Activated CD4-positive, alpha-beta T cell treated with anti-CD3 and anti-CD28 coated beads, Interleukin-2, amount 50 U/mL, for 24 hours (primary cell): ENCODE measurements around the gene ZNF280B.
"Not testable (repeated sequence)": the region's sequence is repeated elsewhere in the genome, so short reads cannot be mapped to it uniquely, and the experiment has no call there.

Source experiments
- DNase-seq, 2 donors: peaks; one replicate each; pipeline ENCODE4 v3.0.0-alpha.2; 2020; ENCODE audit warnings: low read depth in 1 of 2, low spot score in 1 of 2

Gene ZNF280B

DNA sequence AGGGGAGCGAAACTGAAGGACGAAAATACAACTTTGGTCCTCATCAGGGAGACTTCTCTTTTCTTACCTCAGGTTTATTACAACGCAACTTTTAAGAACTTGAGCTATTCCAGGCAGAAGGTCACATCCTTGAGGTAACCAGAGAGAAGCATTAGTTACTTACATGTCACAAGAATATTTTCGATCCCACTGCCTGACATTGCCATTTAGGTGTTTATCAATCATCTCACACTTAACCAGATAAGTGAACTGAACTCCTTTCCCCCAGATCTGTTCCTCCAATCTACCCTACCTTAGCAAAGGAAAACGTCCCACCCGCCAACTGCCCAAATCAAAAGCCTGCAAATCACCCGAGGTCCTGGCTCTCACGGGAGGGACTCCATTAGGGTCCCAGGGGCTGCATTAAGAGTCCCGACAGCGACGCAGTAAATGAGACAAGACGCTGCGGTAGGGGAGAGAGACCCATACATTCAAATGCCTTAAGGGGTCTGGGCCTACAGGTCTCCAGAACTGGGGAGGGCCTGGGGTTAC lies 734 bp downstream of the ZNF280B start:
- DNase-seq, result no peak

DNA sequence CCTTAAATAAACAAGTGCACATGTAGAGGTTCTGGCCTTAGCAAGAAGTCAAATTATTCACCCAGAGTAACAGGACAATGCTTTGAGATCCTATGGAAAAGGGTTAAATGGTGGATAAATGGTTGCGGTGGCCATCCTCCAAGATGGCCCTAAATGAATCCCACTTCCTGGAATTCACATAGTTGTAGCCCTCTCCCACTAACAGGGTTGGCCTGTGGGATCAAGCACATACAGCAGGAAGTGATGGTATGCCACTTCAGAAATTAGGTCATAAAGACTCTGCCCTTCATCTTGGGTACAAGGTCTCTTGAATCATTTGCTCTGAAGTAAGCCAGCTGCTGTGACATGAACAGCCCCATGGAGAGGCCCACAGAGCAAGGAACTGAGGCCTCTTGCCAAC lies 1.8 kb downstream of the ZNF280B start:
- no peak for DNase-seq

DNA sequence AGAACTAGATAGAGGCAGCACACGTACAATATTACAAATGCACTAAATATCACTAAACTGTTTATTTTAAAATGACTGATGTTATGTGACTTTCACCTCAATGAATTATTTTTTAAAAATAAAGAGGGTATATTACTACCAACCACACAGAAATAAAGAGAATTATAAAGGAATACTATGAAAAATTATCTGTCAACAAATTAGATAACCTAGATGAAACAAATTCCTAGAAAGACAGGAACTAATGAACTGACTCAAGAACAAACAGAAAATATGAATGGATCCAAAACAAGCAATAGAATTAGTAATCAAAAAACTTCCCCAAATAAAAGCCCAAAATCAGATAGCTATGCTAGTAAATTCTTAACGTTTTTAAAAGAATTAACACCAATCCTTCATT lies 10.3 kb downstream of the ZNF280B start:
- no peak for DNase-seq

DNA sequence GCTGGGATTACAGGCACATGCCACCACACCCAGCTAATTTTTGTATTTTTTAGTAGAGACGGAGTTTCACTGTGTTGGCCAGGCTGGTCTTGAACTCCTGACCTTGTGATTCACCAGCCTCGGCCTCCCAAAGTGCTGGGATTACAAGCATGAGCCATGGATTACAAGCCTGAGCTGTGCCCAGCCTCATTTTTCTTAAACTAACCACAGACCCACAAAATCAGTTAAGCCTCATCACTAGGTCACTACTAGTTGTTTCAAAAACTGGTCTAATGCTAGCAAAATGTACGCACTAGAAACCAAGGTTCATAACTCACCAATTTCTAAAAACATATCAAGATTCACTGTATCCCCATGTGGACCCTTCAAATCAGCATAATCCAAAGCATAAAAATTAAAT lies 17.0 kb downstream of the ZNF280B start:
- DNase-seq, result not testable (repeated sequence)

DNA sequence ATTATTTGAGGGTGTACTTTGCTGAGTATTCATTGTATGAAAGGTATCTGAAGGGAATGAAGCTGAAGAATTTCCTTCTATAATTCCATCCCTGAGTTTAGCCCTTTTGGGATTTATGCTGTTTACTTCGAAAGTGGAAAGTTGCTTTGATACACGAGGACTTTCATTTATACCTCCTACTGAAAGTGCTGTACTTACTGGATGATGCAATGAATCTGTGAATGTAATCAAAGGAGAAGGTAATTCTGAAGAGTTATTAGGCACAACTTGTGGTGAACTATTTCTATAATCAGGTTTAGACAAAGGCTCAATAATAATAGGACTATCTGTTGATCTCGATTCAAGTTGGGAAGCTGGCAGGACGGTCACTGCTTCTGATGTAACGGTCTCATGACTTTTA lies 19.8 kb downstream of the ZNF280B start:
- DNase-seq, result no peak

DNA sequence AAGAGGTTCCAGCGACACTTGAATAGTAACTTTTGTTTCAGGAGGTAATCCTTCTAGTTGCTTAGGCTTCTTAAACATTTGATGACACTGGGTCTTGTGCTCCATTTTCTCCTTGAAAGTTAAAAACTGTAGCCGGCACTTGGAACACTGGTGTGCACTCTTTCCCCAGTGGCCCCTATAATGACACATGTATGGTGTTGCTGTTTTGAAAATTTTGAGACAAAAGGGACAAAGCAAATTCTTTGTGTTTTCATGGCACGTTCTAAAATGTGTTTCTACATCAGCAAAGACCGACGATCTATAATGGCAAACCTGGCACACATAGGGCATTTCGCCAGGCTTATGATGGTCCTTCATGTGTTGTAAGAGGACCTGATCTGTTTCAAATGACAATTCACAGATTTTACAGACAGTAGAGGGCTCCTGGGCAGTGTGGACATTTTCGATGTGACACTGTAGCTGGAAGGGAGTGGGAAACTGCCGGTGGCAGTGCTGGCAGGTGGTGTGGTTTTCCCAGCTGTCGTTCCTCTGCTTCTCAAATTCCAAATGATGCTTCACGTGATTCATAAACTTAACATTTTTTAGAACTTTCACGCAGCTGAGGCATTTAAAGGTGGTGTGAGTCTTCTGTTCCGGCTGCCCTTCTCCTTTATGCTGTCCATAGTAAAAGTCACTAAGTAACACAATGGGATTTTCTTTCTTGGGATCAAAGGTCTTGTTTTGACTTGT lies 20.5 kb downstream of the ZNF280B start:
- no peak for DNase-seq

DNA sequence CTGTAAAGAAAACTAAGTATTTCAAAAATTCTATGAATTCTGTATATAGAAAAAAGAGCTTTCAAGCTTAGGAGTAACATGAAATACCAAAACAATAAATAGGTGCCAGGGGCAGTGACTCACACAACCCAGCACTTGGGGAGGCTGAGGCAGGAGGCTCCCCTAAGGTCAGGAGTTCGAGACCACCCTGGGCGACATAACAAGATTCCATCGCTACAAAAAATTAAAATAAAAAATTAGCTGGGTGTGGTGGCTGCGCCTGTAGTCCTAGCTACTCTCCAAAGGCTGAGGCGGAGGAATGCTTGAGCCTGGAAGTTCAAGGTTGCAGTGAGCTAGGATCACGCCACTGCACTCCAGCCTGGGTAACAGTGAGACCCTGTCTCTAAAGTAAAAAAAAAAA lies 21.5 kb downstream of the ZNF280B start:
- DNase-seq, result no peak

DNA sequence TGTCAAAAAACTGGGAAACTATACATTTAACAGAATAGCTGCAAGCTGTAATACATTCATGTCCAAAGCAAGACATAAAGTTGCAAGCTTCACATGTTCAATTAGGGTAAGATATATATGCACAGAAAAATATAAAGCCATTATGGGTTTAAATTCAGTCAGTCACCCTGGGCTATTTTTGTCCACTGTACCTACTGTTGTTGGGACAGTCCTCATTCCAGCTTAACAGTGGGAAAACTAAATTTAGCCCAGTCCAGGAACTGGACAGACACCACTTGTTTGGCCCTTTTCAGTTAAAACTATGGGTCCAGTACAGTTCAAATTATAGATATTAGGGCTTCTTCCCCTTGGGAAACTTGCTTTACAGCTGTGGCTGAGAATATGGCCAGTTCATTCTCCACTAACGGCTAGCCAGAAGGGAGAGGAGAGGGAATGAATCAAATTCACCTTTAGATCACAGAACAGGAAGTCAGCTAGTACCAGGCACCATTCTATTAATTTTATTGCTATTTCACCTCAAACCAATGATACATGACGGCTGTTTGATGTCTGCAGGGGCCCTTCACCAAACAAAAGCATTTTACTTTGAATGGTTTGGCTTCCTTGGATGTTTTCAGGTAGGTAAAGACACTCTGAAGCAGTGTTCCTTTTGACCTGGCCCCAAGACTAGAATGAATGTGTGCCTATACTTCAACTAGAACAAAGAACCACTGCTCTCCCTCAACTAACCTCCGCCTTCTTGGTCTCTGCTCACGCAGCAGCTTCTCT lies 22.2 kb downstream of the ZNF280B start:
- DNase-seq, result no peak

DNA sequence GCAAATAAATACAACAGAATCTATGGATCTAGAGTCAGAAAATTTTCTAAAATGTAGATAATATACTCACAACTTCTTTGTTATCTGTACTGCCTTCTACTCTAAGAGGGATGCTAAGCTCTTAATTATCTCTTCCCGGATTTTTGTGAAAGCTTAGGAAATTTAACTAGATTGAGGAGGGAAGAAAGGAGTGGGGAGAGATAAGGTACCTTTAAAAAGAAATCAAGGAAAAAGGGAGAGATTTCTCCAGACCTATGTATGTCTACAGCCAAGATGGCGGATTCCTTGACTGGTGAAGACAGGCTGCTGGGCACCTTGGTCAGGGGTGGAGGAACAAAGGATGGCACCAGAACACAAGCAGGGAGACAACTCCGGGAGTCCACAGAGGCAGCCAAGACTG lies 23.0 kb downstream of the ZNF280B start:
- DNase-seq, result no peak

DNA sequence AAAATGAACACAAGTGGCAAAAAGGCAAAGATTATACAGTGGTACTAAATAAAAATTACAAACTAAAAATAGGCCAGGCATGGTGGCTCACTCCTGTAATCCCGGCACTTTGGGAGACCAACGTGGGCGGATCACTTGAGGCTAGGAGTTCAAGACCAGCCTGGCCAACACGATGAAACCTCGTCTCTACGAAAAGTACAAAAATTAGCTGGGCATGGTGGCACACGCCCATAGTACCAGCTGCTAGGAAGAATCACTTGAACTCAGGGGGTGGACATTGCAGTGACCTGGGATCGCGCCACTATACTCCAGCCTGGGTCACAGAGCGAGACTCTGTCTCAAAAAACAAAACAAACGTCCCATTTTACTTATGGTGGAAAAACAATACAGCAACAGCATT lies 24.5 kb downstream of the ZNF280B start:
- no peak for DNase-seq

DNA sequence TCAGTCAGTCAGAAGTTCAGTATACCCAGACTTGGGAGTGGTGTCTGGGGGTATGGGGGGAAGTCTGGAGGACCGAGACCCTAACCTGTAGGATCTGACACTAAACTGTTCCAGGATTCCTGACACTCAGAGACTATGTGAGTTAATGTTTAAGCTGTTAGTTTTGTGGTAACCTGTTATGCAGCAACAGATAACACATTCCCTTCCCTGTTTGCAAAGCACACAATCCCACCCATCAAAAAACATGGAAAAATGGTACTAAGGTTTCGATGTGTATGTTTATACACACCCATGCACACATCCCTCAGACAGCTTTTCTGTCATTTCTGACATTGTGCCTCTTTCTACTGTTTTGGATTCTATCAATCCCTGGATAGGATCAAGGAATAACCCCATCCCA lies 27.6 kb downstream of the ZNF280B start:
- no peak for DNase-seq

DNA sequence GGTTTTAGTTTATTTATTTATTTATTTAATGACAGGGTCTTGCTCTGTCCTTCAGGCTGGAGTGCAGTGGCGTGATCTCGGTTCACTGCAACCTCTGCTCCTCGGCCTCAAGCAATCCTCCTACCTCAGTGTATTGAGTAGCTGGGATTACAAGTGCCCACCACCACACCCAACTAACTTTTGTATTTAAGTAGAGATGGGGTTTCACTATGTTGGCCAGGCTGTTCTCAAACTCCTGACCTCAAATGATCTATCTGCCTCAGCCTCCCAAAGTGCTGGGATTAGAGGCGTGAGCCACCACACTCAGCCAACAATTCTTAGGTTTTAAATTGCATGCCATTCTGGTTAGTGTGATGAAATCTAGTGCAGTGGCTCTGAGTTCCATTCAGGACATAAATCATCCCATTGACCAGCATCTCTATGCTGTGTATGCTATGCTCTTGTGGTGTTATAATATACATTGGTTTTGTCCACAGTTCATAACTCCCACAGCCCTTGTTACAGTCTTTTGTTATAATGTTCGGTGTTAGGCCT lies 28.5 kb downstream of the ZNF280B start:
- DNase-seq, result no peak

DNA sequence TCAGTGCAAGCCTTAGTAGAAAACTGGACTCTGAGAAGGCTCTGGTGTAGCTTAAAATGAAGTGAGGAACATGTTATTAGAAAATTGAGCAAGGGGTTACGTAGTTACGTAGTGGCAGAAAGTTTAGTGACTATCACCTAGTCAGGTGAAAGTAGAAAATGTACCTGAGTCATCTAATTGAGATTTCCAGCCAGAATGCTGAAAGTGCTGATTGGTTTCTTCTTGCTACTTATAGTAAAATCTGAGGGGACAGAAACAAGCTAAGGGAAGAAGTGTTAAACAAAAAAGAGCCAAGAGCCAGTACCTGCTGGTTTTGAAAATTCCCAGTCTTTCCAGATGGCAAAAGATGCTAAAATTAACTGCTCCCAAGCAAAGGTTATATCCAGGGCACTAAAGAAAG lies 29.4 kb downstream of the ZNF280B start:
- no peak for DNase-seq

DNA sequence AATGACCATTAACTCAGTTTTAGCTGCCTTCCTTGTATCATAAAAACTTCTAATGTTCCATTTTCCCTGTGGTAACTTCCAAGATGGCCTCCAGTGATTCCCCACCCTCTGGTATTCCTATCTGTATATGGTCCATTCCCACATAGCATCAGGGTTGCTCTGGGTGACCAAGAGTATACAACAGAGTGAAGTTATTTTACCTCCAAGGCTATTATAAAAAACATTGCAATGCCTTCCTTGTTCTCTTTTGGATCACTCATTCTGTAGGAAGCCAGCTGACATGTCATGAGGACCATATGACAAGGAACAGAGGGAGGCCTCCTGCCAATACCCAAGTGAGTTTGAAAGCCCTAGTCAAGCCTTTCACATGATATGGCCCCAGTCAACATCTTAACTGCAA lies 30.1 kb downstream of the ZNF280B start:
- DNase-seq, result no peak

DNA sequence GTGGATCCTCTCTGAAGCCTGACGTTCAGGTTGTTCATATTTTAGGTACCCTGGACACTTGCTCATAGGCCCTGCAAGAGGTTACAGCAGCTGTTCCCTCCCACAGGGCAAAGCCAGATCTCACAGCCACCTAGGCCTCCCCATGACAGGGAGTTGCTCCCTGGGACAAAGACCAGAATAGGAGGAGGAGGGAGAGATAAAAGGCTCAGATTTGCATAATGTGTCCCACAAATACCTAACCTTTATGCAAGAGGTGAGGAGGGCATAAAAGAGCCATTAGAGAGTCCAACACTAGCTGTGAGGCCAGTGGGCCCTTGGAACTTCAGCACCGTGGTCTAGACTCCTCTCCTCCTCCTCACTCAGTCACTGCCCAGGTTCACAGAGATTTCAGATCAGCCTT lies 33.8 kb downstream of the ZNF280B start:
- DNase-seq, result no peak

DNA sequence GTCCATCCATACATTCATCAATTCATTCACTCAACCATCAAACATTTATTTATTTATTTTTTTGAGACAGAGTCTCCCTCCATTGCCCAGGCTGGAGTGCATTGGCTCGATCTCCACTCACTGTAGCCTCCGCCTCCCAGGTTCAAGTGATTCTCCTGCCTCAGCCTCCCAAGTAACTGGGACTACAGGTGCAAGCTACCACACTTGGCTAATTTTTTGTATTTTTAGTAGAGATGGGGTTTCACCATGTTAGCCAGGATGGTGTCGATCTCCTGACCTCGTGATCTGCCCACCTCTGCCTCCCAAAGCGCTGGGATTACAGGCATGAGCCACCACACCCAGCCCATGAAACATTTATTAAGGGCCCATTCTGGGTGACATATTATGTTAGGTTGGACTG lies 37.4 kb downstream of the ZNF280B start:
- DNase-seq, result not testable (repeated sequence)

DNA sequence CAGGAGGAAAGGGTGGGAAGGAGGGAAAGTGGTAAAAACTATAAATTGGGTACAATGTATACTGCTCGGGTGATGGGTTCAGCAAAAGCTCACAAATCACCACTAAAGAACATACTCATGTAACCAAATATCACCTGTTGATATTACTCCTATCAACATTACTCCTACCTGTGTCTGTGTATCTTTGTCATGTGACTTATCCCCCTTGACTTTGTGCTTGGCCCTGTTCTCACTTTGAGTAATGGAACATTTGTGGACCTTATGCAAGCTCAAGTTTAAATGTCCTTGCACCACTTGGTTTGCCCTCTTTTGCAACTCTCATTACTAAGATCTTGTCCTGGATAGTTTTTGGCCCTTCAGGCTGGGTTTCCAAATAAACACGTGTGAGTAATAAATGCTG lies 39.0 kb downstream of the ZNF280B start:
- no peak for DNase-seq

DNA sequence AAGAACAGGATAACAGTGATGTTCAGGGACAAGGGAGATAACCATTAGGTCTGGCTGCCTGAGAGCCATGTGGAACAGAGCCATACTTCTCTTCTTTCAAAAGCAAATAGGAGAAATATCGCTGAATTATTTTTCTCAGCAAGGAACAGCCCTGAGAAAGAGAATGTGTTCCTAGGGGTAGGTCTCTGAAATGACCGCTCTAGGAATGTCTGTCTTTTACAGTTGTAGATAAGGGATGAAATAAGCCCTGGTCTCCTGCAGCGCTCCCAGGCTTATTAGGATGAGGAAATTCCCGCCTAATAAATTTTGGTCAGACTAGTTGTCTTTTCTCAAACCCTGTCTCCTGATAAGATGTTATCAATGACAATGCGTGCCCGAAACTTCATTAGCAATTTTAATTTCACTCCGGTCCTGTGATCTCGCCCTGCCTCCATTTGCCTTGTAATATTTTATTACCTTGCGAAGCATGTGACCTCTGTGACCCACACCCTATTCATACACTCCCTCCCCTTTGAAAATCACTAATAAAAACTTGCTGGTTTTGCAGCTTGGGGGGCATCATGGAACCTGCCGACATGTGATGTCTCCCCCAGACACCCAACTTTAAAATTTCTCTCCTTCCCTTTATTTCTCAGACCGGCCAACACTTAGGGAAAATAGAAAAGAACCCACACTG lies 39.6 kb downstream of the ZNF280B start:
- not testable (repeated sequence) for DNase-seq

DNA sequence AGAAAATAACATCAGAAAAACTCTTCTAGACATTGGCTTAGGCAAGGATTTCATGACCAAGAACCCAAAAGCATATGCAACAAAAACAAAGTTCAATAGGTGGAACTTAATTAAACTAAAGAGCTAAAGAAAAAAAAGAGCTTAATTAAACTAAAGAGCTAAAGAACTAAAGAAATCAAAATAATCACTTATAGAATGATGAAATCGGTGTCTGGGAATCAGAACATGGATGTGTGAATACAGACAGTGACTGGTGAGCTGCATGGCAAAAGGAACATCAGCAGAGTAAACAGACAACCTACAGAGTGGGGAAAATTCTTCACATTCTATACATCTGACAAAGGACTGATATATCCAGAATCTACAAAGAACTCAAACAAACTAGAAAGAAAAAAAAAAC lies 41.4 kb downstream of the ZNF280B start:
- no peak for DNase-seq

DNA sequence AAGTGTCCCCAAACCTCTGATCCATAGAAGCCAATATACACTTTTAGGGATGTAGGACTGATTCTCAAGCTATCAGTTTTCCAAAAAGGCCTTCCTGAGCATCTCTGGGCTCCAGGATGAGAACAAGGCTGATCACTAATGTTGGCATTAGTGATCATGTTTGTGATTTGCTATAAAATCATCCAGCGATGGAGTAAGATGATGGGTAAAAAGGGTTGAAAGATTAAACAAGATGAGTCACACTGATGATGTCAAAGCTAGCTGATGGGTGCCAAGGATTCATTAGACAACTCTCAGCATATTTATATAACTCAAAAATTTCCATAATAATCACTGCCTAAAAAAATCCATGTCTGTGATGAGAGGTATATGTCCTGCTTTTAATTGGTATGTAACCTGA lies 42.8 kb downstream of the ZNF280B start:
- no peak for DNase-seq

DNA sequence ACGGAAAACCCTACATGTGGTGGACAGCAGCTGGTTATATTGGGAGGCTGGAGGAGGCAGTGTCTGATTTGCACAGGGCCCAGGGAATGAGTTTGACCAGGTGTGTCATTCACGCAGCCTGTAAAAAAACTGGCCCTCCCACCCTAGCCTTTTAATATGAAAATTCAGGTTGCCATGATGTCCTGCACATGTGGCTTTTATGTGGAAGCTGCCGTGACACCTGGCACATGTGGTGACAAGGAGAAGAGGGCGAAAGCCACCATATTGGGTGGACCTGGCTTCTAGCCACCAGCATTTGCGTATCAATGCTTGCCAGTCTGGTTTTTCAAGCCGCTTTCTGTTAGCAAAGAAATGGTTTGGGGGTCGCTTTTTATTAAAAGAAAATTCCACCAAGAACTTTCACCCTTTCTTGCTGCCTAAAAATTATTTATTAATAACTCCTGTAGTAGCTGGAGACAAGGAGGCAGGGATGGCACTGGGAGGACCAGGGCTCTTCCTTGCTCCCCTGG lies 43.4 kb downstream of the ZNF280B start:
- DNase-seq, result no peak
